Activated CD4-positive, alpha-beta T cell treated with anti-CD3 and anti-CD28 coated beads, Interleukin-2, Interleukin-6, amounts not matched to agents 100 ng/mL and 50 ng/mL, durations not matched to agents 16 hours and 8 hours (primary cell): ENCODE data around the gene TMEM47.

ENCODE experiments used
- DNase-seq: peaks from one replicate; pipeline ENCODE4 v3.0.0-alpha.2; 2020

TMEM47 gene

DNA sequence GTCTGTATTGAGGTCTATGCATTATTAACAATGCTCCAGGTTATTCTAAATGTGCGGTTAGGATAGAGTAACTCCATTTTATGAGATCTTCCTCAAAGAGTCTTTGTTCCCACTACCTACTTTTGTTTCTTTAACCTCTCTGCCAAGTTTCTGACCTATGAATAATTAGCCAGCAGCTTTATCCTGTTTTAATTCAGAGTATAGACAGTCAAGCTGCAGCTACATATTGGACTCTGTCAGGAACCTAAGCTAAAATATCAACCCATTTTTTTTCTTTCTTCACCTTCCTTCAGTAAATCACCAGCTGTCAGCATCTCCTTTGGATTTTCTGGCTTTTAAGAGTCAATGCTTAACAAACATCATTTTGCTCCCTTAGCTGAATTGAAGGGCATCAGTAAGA, 72.3 kb downstream of the TMEM47 start:
- DNase-seq = no peak

DNA sequence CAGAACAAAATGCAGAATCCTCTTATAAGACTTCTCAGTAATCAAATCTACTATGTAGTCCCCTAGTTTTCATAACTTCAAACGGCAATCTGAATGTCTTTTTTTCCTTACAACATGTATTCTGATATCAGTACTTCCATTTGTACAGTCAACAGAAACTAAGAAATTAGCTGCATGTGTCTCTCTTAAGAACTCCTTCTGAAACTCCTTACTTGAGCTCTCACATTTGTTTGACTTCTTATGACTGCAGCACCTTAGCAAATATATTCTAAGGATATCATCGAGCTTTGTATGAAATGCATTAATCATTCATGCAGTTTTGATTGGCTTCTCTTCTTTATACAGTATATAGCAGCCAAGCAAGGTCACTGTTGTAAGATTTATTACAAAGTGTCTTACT, 77.0 kb downstream of the TMEM47 start:
- no peak for DNase-seq

DNA sequence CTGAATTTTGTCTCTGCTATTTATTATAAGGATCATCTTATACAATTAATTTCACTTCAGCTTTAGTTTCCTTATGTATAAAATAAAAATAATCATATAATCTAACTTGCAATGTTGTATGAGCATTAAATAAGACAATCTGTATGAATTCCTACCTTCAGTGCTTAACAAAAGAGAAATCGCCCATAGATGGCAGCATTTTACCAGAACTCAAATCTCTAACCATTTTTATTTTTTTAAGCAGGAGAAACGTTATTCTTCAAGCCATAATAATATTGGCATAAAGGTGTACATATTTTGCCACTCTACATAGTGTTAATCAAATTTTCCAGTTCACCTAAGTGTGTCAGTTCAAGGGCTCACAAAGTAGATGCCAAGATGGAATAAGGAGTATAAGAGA, 78.8 kb downstream of the TMEM47 start:
- no peak for DNase-seq
